GM12801 (cell line): Measurements from ENCODE around the gene KCNQ2.

Experiments
- CTCF ChIP-seq: IDR thresholded peaks from one replicate; pipeline ENCODE4 v1.5.1; 2011; ENCODE audit warnings: control low read depth; ENCODE audit not compliant: insufficient read length; ENCODE audit errors: extremely low read depth

The KCNQ2 gene

GRCh38 chr20:63449796-63450730, 22.4 kb downstream of the KCNQ2 start:
- TF ChIP-seq CTCF, result no peak

- TF ChIP-seq CTCF, result no peak
Observed at GRCh38 chr20:63449025-63449424, 23.4 kb downstream of the KCNQ2 start.

- TF ChIP-seq CTCF, result no peak
Observed at GRCh38 chr20:63448031-63448430, 24.4 kb downstream of the KCNQ2 start.

- no peak for TF ChIP-seq CTCF
Observed at GRCh38 chr20:63447320-63447719, 25.1 kb downstream of the KCNQ2 start.

- no peak for TF ChIP-seq CTCF
Observed at GRCh38 chr20:63446216-63447024, 26.0 kb downstream of the KCNQ2 start.

GRCh38 chr20:63445075-63445734, 27.2 kb downstream of the KCNQ2 start:
- no peak for TF ChIP-seq CTCF

GRCh38 chr20:63444548-63444947, 27.9 kb downstream of the KCNQ2 start:
- TF ChIP-seq CTCF, result no peak
